NB4 (cell line): ENCODE results near the gene RAC2.

Experiments used
- DNase-seq: peaks from one replicate; pipeline ENCODE4 v3.0.0; 2010; ENCODE audit warnings: low read depth
- H3K4me3 ChIP-seq: one replicate; pipeline ENCODE4 v1.5.1; 2011; ENCODE audit warnings: mild to moderate bottlenecking, low read depth, low read length, moderate library complexity
- MYC ChIP-seq: IDR thresholded peaks from 2 replicates; pipeline ENCODE4 v1.6.1; 2011; ENCODE audit warnings: low read depth, low read length
- POLR2A ChIP-seq: IDR thresholded peaks from 2 replicates; pipeline ENCODE4 v1.6.1; 2011; ENCODE audit warnings: mild to moderate bottlenecking; ENCODE audit not compliant: insufficient read length; ENCODE audit errors: extremely low read depth
- TF ChIP-seq, protein P1 (sequence below): IDR thresholded peaks from one replicate; pipeline ENCODE4 v1.5.1; 2012; ENCODE audit warnings: low read depth, low read length
- TF ChIP-seq, protein P2 (sequence below): IDR thresholded peaks from 2 replicates; pipeline ENCODE4 v1.6.1; 2011; ENCODE audit warnings: low read depth, low read length

Gene RAC2

DNA sequence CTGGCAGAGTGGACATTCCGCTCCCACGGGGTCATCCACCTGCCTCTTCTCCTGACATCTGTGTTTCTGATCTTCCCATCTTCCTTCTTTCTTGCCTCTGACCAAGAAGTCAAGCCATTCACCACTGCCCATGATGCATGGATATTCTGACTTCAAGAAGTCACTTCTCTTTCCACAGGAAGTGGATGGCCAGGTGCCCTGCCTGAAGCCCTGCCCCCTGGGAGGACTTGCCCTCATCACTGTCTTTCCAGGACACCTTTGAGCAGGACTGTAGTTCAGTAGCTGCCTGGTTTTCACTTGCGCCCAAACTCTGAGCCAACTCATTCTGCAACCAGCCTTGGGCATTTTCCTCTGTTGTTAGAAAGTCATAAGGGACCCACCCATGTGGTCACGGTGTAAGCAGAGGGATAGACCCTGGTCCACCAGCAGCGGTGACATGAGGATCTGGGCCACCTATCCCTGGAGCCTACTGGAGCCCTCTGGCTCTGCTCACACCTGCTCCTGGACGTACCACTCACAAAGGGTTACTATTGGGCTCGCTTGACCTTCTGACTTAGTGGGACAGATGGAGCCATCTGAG lies 45.2 kb upstream of the RAC2 start:
- no peak for DNase-seq
- no peak overlapping the region for H3K4me3 ChIP-seq
- TF ChIP-seq MYC (no peak), POLR2A (no peak)
- TF ChIP-seq, protein P1, sequence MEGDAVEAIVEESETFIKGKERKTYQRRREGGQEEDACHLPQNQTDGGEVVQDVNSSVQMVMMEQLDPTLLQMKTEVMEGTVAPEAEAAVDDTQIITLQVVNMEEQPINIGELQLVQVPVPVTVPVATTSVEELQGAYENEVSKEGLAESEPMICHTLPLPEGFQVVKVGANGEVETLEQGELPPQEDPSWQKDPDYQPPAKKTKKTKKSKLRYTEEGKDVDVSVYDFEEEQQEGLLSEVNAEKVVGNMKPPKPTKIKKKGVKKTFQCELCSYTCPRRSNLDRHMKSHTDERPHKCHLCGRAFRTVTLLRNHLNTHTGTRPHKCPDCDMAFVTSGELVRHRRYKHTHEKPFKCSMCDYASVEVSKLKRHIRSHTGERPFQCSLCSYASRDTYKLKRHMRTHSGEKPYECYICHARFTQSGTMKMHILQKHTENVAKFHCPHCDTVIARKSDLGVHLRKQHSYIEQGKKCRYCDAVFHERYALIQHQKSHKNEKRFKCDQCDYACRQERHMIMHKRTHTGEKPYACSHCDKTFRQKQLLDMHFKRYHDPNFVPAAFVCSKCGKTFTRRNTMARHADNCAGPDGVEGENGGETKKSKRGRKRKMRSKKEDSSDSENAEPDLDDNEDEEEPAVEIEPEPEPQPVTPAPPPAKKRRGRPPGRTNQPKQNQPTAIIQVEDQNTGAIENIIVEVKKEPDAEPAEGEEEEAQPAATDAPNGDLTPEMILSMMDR = no peak
- TF ChIP-seq, protein P2, sequence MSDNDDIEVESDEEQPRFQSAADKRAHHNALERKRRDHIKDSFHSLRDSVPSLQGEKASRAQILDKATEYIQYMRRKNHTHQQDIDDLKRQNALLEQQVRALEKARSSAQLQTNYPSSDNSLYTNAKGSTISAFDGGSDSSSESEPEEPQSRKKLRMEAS = no peak

DNA sequence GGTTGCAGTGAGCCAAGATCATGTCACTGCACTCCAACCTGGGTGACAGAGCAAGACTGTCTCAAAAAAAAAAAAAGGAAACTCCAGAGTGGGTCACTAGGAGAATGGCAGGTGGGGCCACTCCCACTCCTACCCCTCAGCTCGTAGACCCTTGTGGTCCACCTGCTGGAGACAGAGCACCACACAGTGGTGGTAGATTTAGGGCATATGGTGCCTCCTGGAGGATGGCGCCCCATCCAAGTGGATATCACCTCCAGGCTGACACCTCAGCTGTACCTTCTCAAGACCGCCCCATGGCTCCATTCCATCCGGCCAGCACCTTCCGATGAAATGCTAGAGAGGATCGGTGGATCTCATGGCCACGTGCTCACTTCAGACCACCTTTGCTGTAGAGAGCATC lies 44.5 kb upstream of the RAC2 start:
- TF ChIP-seq POLR2A (no peak), MYC (no peak)
- TF ChIP-seq, protein P1 = no peak
- TF ChIP-seq, protein P2 = no peak
- H3K4me3 ChIP-seq = no peak overlapping the region
- DNase-seq = no peak

DNA sequence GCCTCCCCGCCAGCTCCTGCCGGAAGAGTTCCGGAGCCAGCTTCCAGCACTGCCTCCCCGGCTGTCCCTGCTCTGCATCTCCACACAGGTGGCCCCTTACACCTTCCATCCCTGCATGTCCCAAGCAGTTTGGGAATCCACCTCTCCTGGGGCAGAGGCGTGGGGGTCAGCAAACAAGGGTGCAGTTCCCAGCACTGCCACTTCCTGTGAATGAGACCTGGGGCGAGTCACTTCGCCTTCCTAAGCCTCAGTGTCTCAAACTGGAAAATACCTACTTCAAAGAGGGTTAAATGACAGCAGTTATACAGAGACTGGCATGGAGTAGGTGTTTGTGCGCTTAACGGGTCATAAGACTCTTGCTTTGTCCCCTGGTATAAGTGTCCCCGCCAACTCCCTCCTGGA lies 43.5 kb upstream of the RAC2 start:
- H3K4me3 ChIP-seq = no peak overlapping the region
- TF ChIP-seq MYC (no peak), POLR2A (no peak)
- TF ChIP-seq, protein P2 = no peak
- TF ChIP-seq, protein P1 = no peak
- DNase-seq = no peak

DNA sequence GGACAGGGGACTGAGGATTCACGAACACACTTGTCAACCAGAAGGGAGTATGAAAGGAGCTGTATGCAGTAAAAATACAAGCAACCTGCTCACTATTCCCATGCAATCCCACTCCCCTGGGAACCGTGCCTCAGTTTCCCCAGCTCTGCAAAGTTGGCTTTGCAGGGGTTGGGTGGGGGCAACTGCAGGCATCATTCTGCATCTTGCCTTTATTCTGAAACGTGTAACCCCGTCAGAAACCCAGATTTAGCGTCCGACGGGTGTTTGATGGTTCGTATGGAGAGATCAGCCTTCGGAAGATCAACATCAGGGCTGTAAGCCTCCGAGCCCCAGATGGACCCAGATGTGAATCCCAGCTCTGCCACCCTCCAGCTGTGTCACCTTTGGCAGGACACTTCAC lies 41.9 kb upstream of the RAC2 start:
- TF ChIP-seq, protein P1 = no peak
- no peak for TF ChIP-seq POLR2A
- no peak for TF ChIP-seq MYC
- TF ChIP-seq, protein P2 = no peak
- no peak for DNase-seq

DNA sequence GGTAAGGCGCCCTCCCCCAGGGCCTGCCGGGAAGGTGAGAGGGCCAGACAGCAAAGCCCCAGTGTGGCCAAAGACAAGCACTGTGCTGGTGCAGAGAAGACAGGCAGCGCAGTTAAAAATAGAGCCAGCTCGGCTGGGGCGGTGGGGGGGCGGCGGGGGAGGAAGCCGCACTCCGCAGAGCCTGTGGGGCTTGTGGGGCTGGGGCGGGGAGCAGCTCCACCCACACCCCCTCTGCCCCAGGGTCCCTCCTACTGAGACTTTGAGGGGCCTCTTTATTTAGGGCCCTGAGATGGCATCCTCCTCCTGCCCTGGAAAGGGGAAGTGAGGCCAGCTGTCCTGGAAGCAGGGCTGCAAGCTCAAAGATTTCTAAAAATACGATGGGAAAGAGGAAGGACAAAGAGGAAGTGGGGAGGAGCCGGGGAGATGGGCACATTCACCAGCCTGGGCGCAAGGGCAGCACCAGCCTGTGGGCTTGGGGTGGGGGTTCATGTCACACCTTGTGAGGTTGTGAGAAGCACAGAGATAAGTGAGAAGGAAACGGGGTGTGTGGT lies 40.8 kb upstream of the RAC2 start:
- TF ChIP-seq, protein P1 = no peak
- TF ChIP-seq MYC (no peak), POLR2A (no peak)
- TF ChIP-seq, protein P2 = no peak
- peak overlapping the region; percentile 19 for H3K4me3 ChIP-seq
- peak; percentile 99 for DNase-seq

More for the DNA sequence above, 41.9 kb upstream of the RAC2 start:
- no peak overlapping the region for H3K4me3 ChIP-seq
